Liver (tissue), 9 donors: ENCODE data around the gene CHL1. TPM values are rescaled to one million over a fixed set of nuclear protein-coding genes. Genes with fewer than 3 reads are reported as not detected.

Experiments
- DNase-seq: peaks from one replicate; pipeline ENCODE4 v3.0.0-alpha.2; 2017; ENCODE audit warnings: low spot score
- H3K27ac ChIP-seq, 2 donors: one replicate each; pipeline ENCODE4 v1.7.0; 2013; ENCODE audit warnings: inconsistent platforms in 2 of 2, low read length in 2 of 2, control low read depth in 1 of 2, low read depth in 1 of 2, mild to moderate bottlenecking in 1 of 2
- H3K27me3 ChIP-seq, 4 donors: one replicate each; pipeline versions ENCODE4 v1.6.1 to v1.7.0; 2013; ENCODE audit warnings: low read length in 3 of 4, inconsistent platforms in 1 of 4, mild to moderate bottlenecking in 1 of 4, moderate library complexity in 1 of 4; ENCODE audit not compliant: control insufficient read depth in 4 of 4, insufficient read depth in 4 of 4
- H3K36me3 ChIP-seq, 4 donors: one replicate each; pipeline versions ENCODE4 v1.6.1 to v1.7.0; 2013; ENCODE audit warnings: low read length in 3 of 4, mild to moderate bottlenecking in 3 of 4, low read depth in 1 of 4, moderate library complexity in 1 of 4; ENCODE audit not compliant: control insufficient read depth in 4 of 4, insufficient read depth in 3 of 4
- H3K4me1 ChIP-seq, 4 donors: one replicate each; pipeline versions ENCODE4 v1.6.1 to v1.7.0; 2013; ENCODE audit warnings: low read length in 3 of 4, mild to moderate bottlenecking in 3 of 4, moderate library complexity in 1 of 4; ENCODE audit not compliant: control insufficient read depth in 4 of 4, insufficient read depth in 4 of 4
- H3K4me3 ChIP-seq, 3 donors: one replicate each; pipeline versions ENCODE4 v1.6.1 to v1.7.0; 2013; ENCODE audit warnings: low read length in 3 of 3, control low read depth in 1 of 3, low read depth in 1 of 3, mild to moderate bottlenecking in 1 of 3
- H3K9ac ChIP-seq, 2 donors: one replicate each; pipeline ENCODE4 v1.7.0; 2013; ENCODE audit warnings: low read length in 2 of 2, mild to moderate bottlenecking in 2 of 2, moderate library complexity in 2 of 2, control low read depth in 1 of 2, low read depth in 1 of 2
- H3K9me3 ChIP-seq, 4 donors: one replicate each; pipeline versions ENCODE4 v1.6.1 to v1.7.0; 2013; ENCODE audit warnings: low read length in 3 of 4; ENCODE audit not compliant: control insufficient read depth in 4 of 4
- ATF3 ChIP-seq: IDR thresholded peaks from 2 replicates; pipeline ENCODE4 v1.6.1; 2016; ENCODE audit warnings: antibody characterized with exemption
- CTCF ChIP-seq: fragments of 150-350 bp; IDR thresholded peaks from 2 replicates; pipeline ENCODE4 v1.5.1; 2017; ENCODE audit warnings: improper control_type of control experiment, low read depth, low read length; ENCODE audit not compliant: missing input control
- EGR1 ChIP-seq, 2 donors: IDR thresholded peaks; 2 replicates each; pipeline ENCODE4 v1.6.1; 2016 to 2018; ENCODE audit warnings: antibody characterized with exemption in 2 of 2, low read depth in 2 of 2
- FOXA1 ChIP-seq: IDR thresholded peaks from 2 replicates; pipeline ENCODE4 v1.6.1; 2016; ENCODE audit warnings: antibody characterized with exemption
- GABPA ChIP-seq, 2 donors: IDR thresholded peaks in 1 of 2; conservative IDR thresholded peaks in 1 of 2; 2 replicates each; pipeline ENCODE4 v1.6.1; 2016; ENCODE audit warnings: antibody characterized with exemption in 2 of 2, mild to moderate bottlenecking in 1 of 2, moderate library complexity in 1 of 2
- HNF4A ChIP-seq, 2 donors: conservative IDR thresholded peaks; 2 replicates each; pipeline ENCODE4 v1.6.1; 2016; ENCODE audit warnings: antibody characterized with exemption in 2 of 2, mild to moderate bottlenecking in 2 of 2
- HNF4G ChIP-seq: IDR thresholded peaks from 2 replicates; pipeline ENCODE4 v1.6.1; 2016; ENCODE audit warnings: antibody characterized with exemption
- JUND ChIP-seq, 2 donors: IDR thresholded peaks; 2 replicates each; pipeline ENCODE4 v1.6.1; 2016; ENCODE audit warnings: antibody characterized with exemption in 2 of 2
- MAX ChIP-seq: IDR thresholded peaks from 2 replicates; pipeline ENCODE4 v1.6.1; 2016; ENCODE audit warnings: antibody characterized with exemption
- REST ChIP-seq: IDR thresholded peaks from 2 replicates; pipeline ENCODE4 v1.6.1; 2016; ENCODE audit warnings: antibody characterized with exemption, mild to moderate bottlenecking
- RXRA ChIP-seq, 2 donors: IDR thresholded peaks; 2 replicates each; pipeline ENCODE4 v1.6.1; 2017 to 2018; ENCODE audit warnings: antibody characterized with exemption in 2 of 2, mild to moderate bottlenecking in 1 of 2
- TAF1 ChIP-seq: conservative IDR thresholded peaks from 2 replicates; pipeline ENCODE4 v1.6.1; 2016; ENCODE audit warnings: antibody characterized with exemption, mild to moderate bottlenecking
- YY1 ChIP-seq: IDR thresholded peaks from 2 replicates; pipeline ENCODE4 v1.6.1; 2016; ENCODE audit warnings: antibody characterized with exemption, mild to moderate bottlenecking
- WGBS: extraction: QIAGEN DNeasy Blood & Tissue Kit; methylation state at CpG from one replicate; pipeline ENCODE4 v1.1.7; 2013; 5-methylcytosine and 5-hydroxymethylcytosine counted together
- polyA plus RNA-seq, 2 donors: library from polyadenylated mRNA; stranded (reverse) in 1 of 2; unstranded in 1 of 2; fragments of 200-250 nt in 1 of 2; fragments of >200 nt in 1 of 2; fragmentation: Nextera tagmentation in 1 of 2; extraction: Ambion mirVana in 1 of 2; gene quantifications; one replicate each; pipeline versions ENCODE4 v1.2.1 to v1.2.3, GENCODE V29; 2013 to 2015
- total RNA-seq, 2 donors: library from RNA; depleted of rRNA; stranded (reverse); fragments of >200 nt; gene quantifications; one replicate each; pipeline ENCODE4 v1.2.3, GENCODE V29; 2014
- donor health status: healthy.
- donor health status: healthy.
- donor health status: healthy.
- donor health status: healthy.
- donor health status: healthy.

Gene CHL1
- total and polyA plus RNA-seq, 4 donors, result 0.03 to 8.1 (median 0.66) TPM

GRCh38 chr3:312911-313310 is 116.3 kb downstream of the CHL1 start:
- Histone ChIP-seq H3K4me3 (no peak overlapping the region), H3K9me3 (no peaks in the 10 kb centered on the region), H3K36me3 (no peaks in the 10 kb centered on the region), H3K9ac (no peak overlapping the region), H3K27me3 (no peaks in the 10 kb centered on the region), H3K4me1 (peaks cover 0 to 2% (median 0%) of the 10 kb centered on the region in 4 donors), H3K27ac (no peak overlapping the region)
- no peak for DNase-seq
- WGBS, result 60% methylated on average over 2 of the region's 2 CpGs
- TF ChIP-seq HNF4A (conservative IDR thresholded peaks at IDR 0.05) (no peak), MAX (no peak), CTCF (no peak), YY1 (no peak), RXRA (IDR thresholded peaks at IDR 0.05) (no peak), REST (no peak)

GRCh38 chr3:317012-317411 is 120.4 kb downstream of the CHL1 start:
- H3K4me3 ChIP-seq, result no peak overlapping the region
- H3K27me3 ChIP-seq, result no peaks in the 10 kb centered on the region
- no peak overlapping the region for H3K9ac ChIP-seq
- no peaks in the 10 kb centered on the region for H3K36me3 ChIP-seq
- H3K27ac ChIP-seq, result no peak overlapping the region
- 68% methylated on average over 3 of the region's 3 CpGs for WGBS
- DNase-seq, result no peak
- no peaks in the 10 kb centered on the region for H3K4me1 ChIP-seq
- H3K9me3 ChIP-seq, result no peaks in the 10 kb centered on the region
- TF ChIP-seq CTCF (no peak), HNF4A (conservative IDR thresholded peaks at IDR 0.05) (no peak), EGR1 (IDR thresholded peaks at IDR 0.05; ENCODE audit: low read depth in 2 of 2) (no peak), FOXA1 (no peak)

- H3K27ac ChIP-seq, result no peak overlapping the region
- no peak for DNase-seq
- no peaks in the 10 kb centered on the region for H3K9me3 ChIP-seq
- no peaks in the 10 kb centered on the region for H3K27me3 ChIP-seq
- no peaks in the 10 kb centered on the region for H3K36me3 ChIP-seq
- TF ChIP-seq REST (no peak), EGR1 (IDR thresholded peaks at IDR 0.05; ENCODE audit: low read depth in 2 of 2) (no peak), FOXA1 (no peak), GABPA (IDR thresholded peaks at IDR 0.05 in 1 of 2, conservative IDR thresholded peaks at IDR 0.05 in 1 of 2) (no peak), HNF4G (no peak), HNF4A (conservative IDR thresholded peaks at IDR 0.05) (no peak), ATF3 (no peak), TAF1 (no peak), JUND (IDR thresholded peaks at IDR 0.05) (no peak), MAX (no peak)
- WGBS, result 68% methylated on average over 2 of the region's 2 CpGs
- H3K4me3 ChIP-seq, result no peak overlapping the region
- H3K4me1 ChIP-seq, result no peaks in the 10 kb centered on the region
- H3K9ac ChIP-seq, result no peak overlapping the region
Observed at GRCh38 chr3:318903-319302, 122.3 kb downstream of the CHL1 start.
